Body of pancreas (tissue), 4 donors: ENCODE data around the gene PPM1H. TPM values are rescaled to one million over a fixed set of nuclear protein-coding genes. Genes with fewer than 3 reads are reported as not detected.
A peak's percentile ranks its signal among the peaks of the same experiment; 100 is the strongest.
"Not testable (repeated sequence)": the region's sequence is repeated elsewhere in the genome, so short reads cannot be mapped to it uniquely, and the experiment has no call there.

Experiments
- ATAC-seq: fragments of 150-250 bp; one replicate; pipeline ENCODE4 v1.9.1; 2016
- DNase-seq, 4 donors: peaks; one replicate each; pipeline ENCODE4 v3.0.0-alpha.2; 2019
- H3K27ac ChIP-seq, 4 donors: fragments of 200-600 bp; sonication (generic); 1 replicate in 3 of 4; 2 replicates in 1 of 4; pipeline versions ENCODE4 v1.5.1 to v1.6.1; 2016 to 2019; ENCODE audit warnings: mild to moderate bottlenecking in 1 of 4, mixed read lengths in 1 of 4, moderate library complexity in 1 of 4
- H3K27me3 ChIP-seq, 2 donors: fragments of 200-600 bp; sonication (generic); one replicate each; pipeline ENCODE4 v1.6.0; 2016; ENCODE audit warnings: mild to moderate bottlenecking in 1 of 2
- H3K36me3 ChIP-seq, 2 donors: fragments of 200-600 bp; sonication (generic); replicated peaks in 1 of 2; 2 replicates each; pipeline ENCODE4 v1.5.1; 2016; ENCODE audit warnings: low read depth in 2 of 2; ENCODE audit not compliant: insufficient read depth in 1 of 2
- H3K4me1 ChIP-seq: fragments of 200-600 bp; sonication (generic); one replicate; pipeline ENCODE4 v1.6.0; 2016
- H3K4me3 ChIP-seq, 2 donors: fragments of 200-600 bp; sonication (generic); 1 replicate in 1 of 2; 2 replicates in 1 of 2; pipeline ENCODE4 v1.5.1; 2016 to 2019
- H3K9me3 ChIP-seq, 3 donors: fragments of 200-600 bp; sonication (generic); 1 replicate in 2 of 3; 2 replicates in 1 of 3; pipeline ENCODE4 v1.5.1; 2016
- CTCF ChIP-seq, 7 experiments: fragments of 450-650 bp in 4 of 7; fragments of 200-600 bp in 3 of 7; sonication (generic) in 3 of 7; IDR thresholded peaks; one replicate each; pipeline ENCODE4 v1.5.1; 2016 to 2019; ENCODE audit warnings: antibody characterized with exemption in 7 of 7
- POLR2A ChIP-seq, 3 donors: fragments of 450-650 bp; IDR thresholded peaks; one replicate each; pipeline ENCODE4 v1.6.1; 2016; ENCODE audit warnings: antibody characterized with exemption in 3 of 3, mild to moderate bottlenecking in 2 of 3
- WGBS, 2 donors: methylation state at CpG; one replicate each; pipeline ENCODE4 v1.1.5; 2017; 5-methylcytosine and 5-hydroxymethylcytosine counted together
- intact Hi-C: fragments of 100-400 bp; cut with DNase I; formaldehyde crosslinking; loops from one replicate; pipeline ENCODE4 v1.15.1; 2023
- total RNA-seq, 2 donors: library from RNA; depleted of rRNA; stranded (reverse); fragments of >200 nt; gene quantifications; one replicate each; pipeline ENCODE4 v1.1.0, GENCODE V29; 2016

The PPM1H gene
- total RNA-seq, 2 donors from 2014 or later = 4.9 to 6.3 TPM

- DNase-seq (no peak), ATAC-seq (no peak)
- no peaks in the 10 kb centered on the region for H3K36me3 ChIP-seq
- H3K27ac ChIP-seq = no peak overlapping the region
- H3K4me3 ChIP-seq = no peak overlapping the region
- no peaks in the 10 kb centered on the region for H3K27me3 ChIP-seq
- no peaks in the 10 kb centered on the region for H3K9me3 ChIP-seq
- WGBS, 2 donors = 69 to 92% methylated on average over 8 to 9 of the region's 9 CpGs
- peaks cover 17% of the 10 kb centered on the region for H3K4me1 ChIP-seq
- no peak for TF ChIP-seq CTCF (IDR thresholded peaks at IDR 0.05)
- TF ChIP-seq POLR2A (IDR thresholded peaks at IDR 0.05) = no peak
- intact Hi-C loops = no loop called here
Observed at GRCh38 chr12:62763861-62764645, 170.9 kb downstream of the PPM1H start.

- Histone ChIP-seq H3K4me1 (peaks cover 17% of the 10 kb centered on the region), H3K9me3 (no peaks in the 10 kb centered on the region), H3K27ac (no peak overlapping the region), H3K4me3 (no peak overlapping the region), H3K27me3 (no peaks in the 10 kb centered on the region), H3K36me3 (no peaks in the 10 kb centered on the region)
- TF ChIP-seq CTCF (IDR thresholded peaks at IDR 0.05) (no peak), POLR2A (IDR thresholded peaks at IDR 0.05) (no peak)
- 76 to 83% methylated on average over 3 of the region's 3 CpGs for WGBS, 2 donors
- intact Hi-C loops = no loop called here
- ATAC-seq = no peak
- no peak for DNase-seq
Observed at GRCh38 chr12:62763312-62763711, 171.6 kb downstream of the PPM1H start.

- Histone ChIP-seq H3K27me3 (no peaks in the 10 kb centered on the region), H3K9me3 (no peaks in the 10 kb centered on the region), H3K27ac (no peak overlapping the region), H3K36me3 (no peaks in the 10 kb centered on the region), H3K4me3 (no peak overlapping the region), H3K4me1 (peaks cover 17% of the 10 kb centered on the region)
- 82 to 89% methylated on average over 3 of the region's 3 CpGs for WGBS, 2 donors
- DNase-seq = no peak
- intact Hi-C loops = no loop called here
- TF ChIP-seq POLR2A (IDR thresholded peaks at IDR 0.05) = no peak
- TF ChIP-seq CTCF (IDR thresholded peaks at IDR 0.05) = no peak
- no peak for ATAC-seq
Observed at GRCh38 chr12:62762645-62763044, 172.3 kb downstream of the PPM1H start.

- 92 to 98% methylated on average over 2 to 5 of the region's 5 CpGs for WGBS, 2 donors
- Histone ChIP-seq H3K4me1 (peaks cover 17% of the 10 kb centered on the region), H3K4me3 (no peak overlapping the region), H3K9me3 (no peaks in the 10 kb centered on the region), H3K36me3 (no peaks in the 10 kb centered on the region), H3K27me3 (no peaks in the 10 kb centered on the region), H3K27ac (peak overlapping the region in 1 of 4 donors; percentile 58)
- intact Hi-C loops = no loop called here
- DNase-seq (peak in 1 of 4 donors; percentile 17), ATAC-seq (peak; percentile 12)
- TF ChIP-seq CTCF (IDR thresholded peaks at IDR 0.05) (no peak), POLR2A (IDR thresholded peaks at IDR 0.05) (no peak)
Observed at GRCh38 chr12:62761658-62762057, 173.3 kb downstream of the PPM1H start.

- H3K27me3 ChIP-seq = no peaks in the 10 kb centered on the region
- 7 to 14% methylated on average over 2 of the region's 2 CpGs for WGBS, 2 donors
- H3K4me1 ChIP-seq = peaks cover 17% of the 10 kb centered on the region
- H3K36me3 ChIP-seq = no peaks in the 10 kb centered on the region
- intact Hi-C loops = no loop called here
- H3K4me3 ChIP-seq = no peak overlapping the region
- DNase-seq (no peak), ATAC-seq (peak; percentile 68)
- H3K9me3 ChIP-seq = no peaks in the 10 kb centered on the region
- TF ChIP-seq CTCF (IDR thresholded peaks at IDR 0.05) (no peak), POLR2A (IDR thresholded peaks at IDR 0.05) (no peak)
- H3K27ac ChIP-seq = peak overlapping the region in 1 of 4 donors; percentile 58
Observed at GRCh38 chr12:62760779-62761178, 174.2 kb downstream of the PPM1H start.

- ATAC-seq, DNase-seq, H3K4me3 ChIP-seq, H3K36me3 ChIP-seq, intact Hi-C loops, H3K27me3 ChIP-seq, H3K9me3 ChIP-seq: not testable (repeated sequence)
- H3K4me1 ChIP-seq = peaks cover 17% of the 10 kb centered on the region
- WGBS, 2 donors = 28 to 83% methylated on average over 3 of the region's 3 CpGs
- peak overlapping the region in 1 of 4 donors; percentile 58 for H3K27ac ChIP-seq
Observed at GRCh38 chr12:62760341-62760740, 174.6 kb downstream of the PPM1H start.
